HepG2 (cell line): Measurements from ENCODE around the gene SNRNP200. TPM values are rescaled to one million over a fixed set of nuclear protein-coding genes. Genes with fewer than 3 reads are reported as not detected.

Experiments used
- CREB1 ChIP-seq, 2 experiments: fragments of 450-650 bp in 1 of 2; IDR thresholded peaks; 2 replicates each; pipeline ENCODE4 v1.6.1; 2016 to 2017; ENCODE audit warnings: control low read depth in 1 of 2, mild to moderate bottlenecking in 1 of 2, missing compliant biosample characterization in 1 of 2, missing genetic modification characterization in 1 of 2
- CREM ChIP-seq, 2 experiments: sonication (generic) in 1 of 2; formaldehyde crosslinking in 1 of 2; IDR thresholded peaks; 2 replicates each; pipeline versions ENCODE4 v1.4.0 to v1.6.1; 2016 to 2020; ENCODE audit warnings: antibody characterized with exemption in 1 of 2, mild to moderate bottlenecking in 1 of 2, missing genetic modification reagents in 1 of 2
- FOXP1 ChIP-seq, 2 experiments: fragments of 450-650 bp in 1 of 2; IDR thresholded peaks; 2 replicates each; pipeline ENCODE4 v1.6.1; 2017 to 2018; ENCODE audit warnings: antibody characterized with exemption in 1 of 2
- ISX ChIP-seq: sonication (generic); formaldehyde crosslinking; conservative IDR thresholded peaks from 2 replicates; pipeline ENCODE4 v1.5.0; 2020; ENCODE audit warnings: missing genetic modification reagents
- NCOA2 ChIP-seq: sonication (generic); formaldehyde crosslinking; IDR thresholded peaks from 2 replicates; pipeline ENCODE4 v1.8.0; 2022; ENCODE audit warnings: inconsistent platforms
- RBM39 ChIP-seq: fragments of 200-400 bp; formaldehyde crosslinking; IDR thresholded peaks from one replicate; pipeline ENCODE4 v1.6.1; 2018; ENCODE audit warnings: antibody characterized with exemption, mild to moderate bottlenecking, low read depth, low read length; ENCODE audit not compliant: poor library complexity, severe bottlenecking
- RCOR2 ChIP-seq: IDR thresholded peaks from 2 replicates; pipeline ENCODE4 v1.6.1; 2016; ENCODE audit warnings: missing biosample characterization, missing genetic modification reagents
- RXRB ChIP-seq: IDR thresholded peaks from 2 replicates; pipeline ENCODE4 v1.6.1; 2016; ENCODE audit warnings: borderline replicate concordance, missing genetic modification reagents, missing compliant biosample characterization
- SIX1 ChIP-seq: sonication (generic); formaldehyde crosslinking; IDR thresholded peaks from 2 replicates; pipeline ENCODE4 v1.4.0; 2020; ENCODE audit warnings: missing genetic modification reagents, borderline replicate concordance
- SKI ChIP-seq: fragments of 450-650 bp; IDR thresholded peaks from one replicate; pipeline ENCODE4 v1.6.1; 2018; ENCODE audit warnings: mild to moderate bottlenecking; ENCODE audit not compliant: partially characterized antibody
- SOX6 ChIP-seq, 2 experiments: fragments of 450-650 bp in 1 of 2; sonication (generic) in 1 of 2; formaldehyde crosslinking in 1 of 2; IDR thresholded peaks; 2 replicates each; pipeline versions ENCODE4 v1.4.0 to v1.6.1; 2017 to 2020; ENCODE audit warnings: antibody characterized with exemption in 1 of 2, mild to moderate bottlenecking in 1 of 2, missing genetic modification reagents in 1 of 2
- TBL1XR1 ChIP-seq: fragments of 150-350 bp; IDR thresholded peaks from 2 replicates; pipeline ENCODE4 v1.6.1; 2014; ENCODE audit warnings: borderline replicate concordance, low read length; ENCODE audit not compliant: partially characterized antibody
- TCF7 ChIP-seq: sonication (generic); IDR thresholded peaks from 2 replicates; pipeline ENCODE4 v1.6.1; 2016; ENCODE audit warnings: antibody characterized with exemption, low read depth
- TOPORS ChIP-seq: sonication (generic); formaldehyde crosslinking; IDR thresholded peaks from 2 replicates; pipeline ENCODE4 v1.8.0; 2023; ENCODE audit warnings: mild to moderate bottlenecking, missing genetic modification reagents
- ZFP82 ChIP-seq: sonication (generic); formaldehyde crosslinking; IDR thresholded peaks from 2 replicates; pipeline ENCODE4 v1.5.1; 2020; ENCODE audit warnings: mild to moderate bottlenecking, missing genetic modification reagents, borderline replicate concordance
- ZMYM3 ChIP-seq: sonication (generic); formaldehyde crosslinking; IDR thresholded peaks from 2 replicates; pipeline ENCODE4 v1.5.1; 2020; ENCODE audit warnings: mild to moderate bottlenecking, missing genetic modification reagents
- ZMYM4 ChIP-seq: sonication (generic); formaldehyde crosslinking; IDR thresholded peaks from 2 replicates; pipeline ENCODE4 v1.8.1; 2023; ENCODE audit warnings: mild to moderate bottlenecking, missing genetic modification reagents
- ZNF550 ChIP-seq: sonication (generic); formaldehyde crosslinking; IDR thresholded peaks from 2 replicates; pipeline ENCODE4 v1.4.0; 2020; ENCODE audit warnings: mild to moderate bottlenecking, missing genetic modification reagents, borderline replicate concordance
- ZNF678 ChIP-seq: sonication (generic); formaldehyde crosslinking; IDR thresholded peaks from 2 replicates; pipeline ENCODE4 v1.4.0; 2020; ENCODE audit warnings: mild to moderate bottlenecking, missing genetic modification reagents
- ZSCAN29 ChIP-seq: sonication (generic); formaldehyde crosslinking; conservative IDR thresholded peaks from 2 replicates; pipeline ENCODE4 v1.4.0; 2020; ENCODE audit warnings: mild to moderate bottlenecking, missing genetic modification reagents
- ZSCAN31 ChIP-seq: sonication (generic); formaldehyde crosslinking; IDR thresholded peaks from 2 replicates; pipeline ENCODE4 v1.5.0; 2020; ENCODE audit warnings: low read depth, mild to moderate bottlenecking, missing genetic modification reagents
- polyA plus RNA-seq, 8 experiments: library from polyadenylated mRNA; depleted of rRNA in 3 of 8; stranded (reverse) in 7 of 8; unstranded in 1 of 8; fragments of >200 nt; fragmentation: Illumina TruSeq in 4 of 8; extraction: Trizol in 4 of 8; gene quantifications; 2 replicates each; pipeline versions ENCODE4 v1.2.1 to v1.2.3, GENCODE V29; 2011 to 2016; ENCODE audit warnings: low read depth in 4 of 8, missing spikeins in 1 of 8, mixed read lengths in 1 of 8; ENCODE audit not compliant: insufficient read depth in 1 of 8
- total RNA-seq, 5 experiments: library from RNA; depleted of rRNA; stranded (reverse); fragments of >200 nt; fragmentation: Illumina TruSeq; extraction: Trizol; gene quantifications; 2 replicates each; pipeline ENCODE4 v1.2.3, GENCODE V29; 2016; ENCODE audit warnings: low read depth in 1 of 5
- TF ChIP-seq, protein P1 (sequence below): sonication (generic); formaldehyde crosslinking; IDR thresholded peaks from 2 replicates; pipeline ENCODE4 v1.4.0; 2020; ENCODE audit warnings: missing genetic modification reagents, mild to moderate bottlenecking, borderline replicate concordance
- TF ChIP-seq, protein P2 (sequence below): sonication (generic); formaldehyde crosslinking; IDR thresholded peaks from 2 replicates; pipeline ENCODE4 v1.9.0; 2021; ENCODE audit warnings: missing genetic modification reagents, mild to moderate bottlenecking, borderline replicate concordance

Gene SNRNP200
- total and polyA plus RNA-seq, 2 of the 13 experiments (the other 11 are each of a cell fraction or from before 2014, with no cell fraction given) = 99.0 to 232 TPM

DNA sequence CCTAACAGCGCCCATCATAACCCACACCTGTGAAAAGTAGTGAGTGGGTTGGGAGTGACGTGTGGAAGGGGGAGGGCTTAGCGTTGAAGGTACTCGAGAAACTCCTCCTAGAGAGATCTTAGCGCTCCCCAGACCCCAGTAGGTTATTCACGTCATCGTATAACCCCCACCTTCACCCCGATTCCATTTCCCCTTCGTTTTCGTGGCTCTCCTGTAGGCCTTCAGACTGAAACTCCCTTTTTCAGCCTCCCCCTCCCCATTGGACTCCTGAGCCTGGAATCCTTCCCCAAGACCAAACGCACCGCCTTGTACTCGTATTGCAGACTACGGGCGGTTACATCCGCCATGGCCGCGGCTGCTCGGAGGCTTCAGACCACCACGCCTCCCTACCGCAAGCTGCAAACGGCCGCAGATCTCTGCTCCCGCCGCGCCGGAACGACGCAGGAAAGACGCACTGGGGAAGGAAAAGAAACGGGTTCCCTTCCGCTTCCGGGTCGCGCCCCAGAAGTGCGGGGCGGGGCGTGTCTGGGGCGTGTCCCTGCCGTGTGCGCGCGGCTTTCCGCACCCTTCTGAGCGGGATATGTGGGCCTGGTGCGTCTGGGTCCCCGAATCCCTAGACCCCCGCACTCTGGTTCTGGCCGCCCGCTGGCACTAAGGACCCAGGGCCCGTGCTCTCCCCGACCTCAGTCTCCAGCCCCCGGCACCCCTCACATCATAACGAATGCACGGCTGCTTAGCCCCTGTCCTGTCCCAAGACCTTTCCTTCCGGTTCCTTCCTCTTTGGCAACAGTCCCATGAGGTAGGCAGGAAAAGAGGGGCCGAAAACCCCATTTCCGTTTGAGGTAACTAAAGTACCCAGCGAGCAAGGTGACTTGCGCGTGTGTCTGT is at the start of gene SNRNP200 (continued):
- TF ChIP-seq CREM (IDR thresholded peaks at IDR 0.05) (peak; percentile 94), CREM (CRISPR knock-in tag; IDR thresholded peaks at IDR 0.05) (no peak), TOPORS (CRISPR knock-in tag) (no peak), ZMYM3 (CRISPR knock-in tag) (peak; percentile 65), ZMYM4 (CRISPR knock-in tag) (peak; percentile 81), SIX1 (CRISPR knock-in tag) (no peak; the same call in 1 of the 2 replicates), ZNF678 (CRISPR knock-in tag) (peak; percentile 99), TBL1XR1 (peak; percentile 55), RBM39 (peak; percentile 96), SOX6 (IDR thresholded peaks at IDR 0.05) (no peak), SOX6 (CRISPR knock-in tag; IDR thresholded peaks at IDR 0.05) (peak; percentile 74), ZNF550 (peak; percentile 97; the same call in 1 of the 2 replicates), NCOA2 (CRISPR knock-in tag) (peak; percentile 55), CREB1 (IDR thresholded peaks at IDR 0.05) (peak; percentile 54; the same call in 1 of the 2 replicates), CREB1 (CRISPR knock-in tag; IDR thresholded peaks at IDR 0.05) (peak; percentile 92), TCF7 (no peak), ZSCAN29 (peak; percentile 97), FOXP1 (IDR thresholded peaks at IDR 0.05) (no peak), FOXP1 (CRISPR knock-in tag; IDR thresholded peaks at IDR 0.05) (peak; percentile 22; the same call in 1 of the 2 replicates), ISX (CRISPR knock-in tag) (peak; percentile 93; the same call in 1 of the 2 replicates), SKI (no peak), RXRB (CRISPR knock-in tag) (peak; percentile 67; the same call in 1 of the 2 replicates), RCOR2 (CRISPR knock-in tag) (no peak), ZFP82 (peak; percentile 94; the same call in 1 of the 2 replicates), ZSCAN31 (CRISPR knock-in tag) (peak; percentile 64; the same call in 1 of the 2 replicates)
- TF ChIP-seq, protein P1, sequence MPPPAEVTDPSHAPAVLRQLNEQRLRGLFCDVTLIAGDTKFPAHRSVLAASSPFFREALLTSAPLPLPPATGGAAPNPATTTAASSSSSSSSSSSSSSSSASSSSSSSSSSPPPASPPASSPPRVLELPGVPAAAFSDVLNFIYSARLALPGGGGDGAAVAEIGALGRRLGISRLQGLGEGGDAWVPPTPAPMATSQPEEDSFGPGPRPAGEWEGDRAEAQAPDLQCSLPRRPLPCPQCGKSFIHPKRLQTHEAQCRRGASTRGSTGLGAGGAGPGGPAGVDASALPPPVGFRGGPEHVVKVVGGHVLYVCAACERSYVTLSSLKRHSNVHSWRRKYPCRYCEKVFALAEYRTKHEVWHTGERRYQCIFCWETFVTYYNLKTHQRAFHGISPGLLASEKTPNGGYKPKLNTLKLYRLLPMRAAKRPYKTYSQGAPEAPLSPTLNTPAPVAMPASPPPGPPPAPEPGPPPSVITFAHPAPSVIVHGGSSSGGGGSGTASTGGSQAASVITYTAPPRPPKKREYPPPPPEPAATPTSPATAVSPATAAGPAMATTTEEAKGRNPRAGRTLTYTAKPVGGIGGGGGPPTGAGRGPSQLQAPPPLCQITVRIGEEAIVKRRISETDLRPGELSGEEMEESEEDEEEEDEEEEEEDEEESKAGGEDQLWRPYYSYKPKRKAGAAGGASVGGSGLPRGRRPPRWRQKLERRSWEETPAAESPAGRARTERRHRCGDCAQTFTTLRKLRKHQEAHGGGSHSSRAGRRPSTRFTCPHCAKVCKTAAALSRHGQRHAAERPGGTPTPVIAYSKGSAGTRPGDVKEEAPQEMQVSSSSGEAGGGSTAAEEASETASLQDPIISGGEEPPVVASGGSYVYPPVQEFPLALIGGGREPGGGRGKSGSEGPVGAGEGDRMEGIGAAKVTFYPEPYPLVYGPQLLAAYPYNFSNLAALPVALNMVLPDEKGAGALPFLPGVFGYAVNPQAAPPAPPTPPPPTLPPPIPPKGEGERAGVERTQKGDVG (CRISPR knock-in tag) = peak; percentile 67; the same call in 1 of the 2 replicates
- TF ChIP-seq, protein P2, sequence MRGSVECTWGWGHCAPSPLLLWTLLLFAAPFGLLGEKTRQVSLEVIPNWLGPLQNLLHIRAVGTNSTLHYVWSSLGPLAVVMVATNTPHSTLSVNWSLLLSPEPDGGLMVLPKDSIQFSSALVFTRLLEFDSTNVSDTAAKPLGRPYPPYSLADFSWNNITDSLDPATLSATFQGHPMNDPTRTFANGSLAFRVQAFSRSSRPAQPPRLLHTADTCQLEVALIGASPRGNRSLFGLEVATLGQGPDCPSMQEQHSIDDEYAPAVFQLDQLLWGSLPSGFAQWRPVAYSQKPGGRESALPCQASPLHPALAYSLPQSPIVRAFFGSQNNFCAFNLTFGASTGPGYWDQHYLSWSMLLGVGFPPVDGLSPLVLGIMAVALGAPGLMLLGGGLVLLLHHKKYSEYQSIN (CRISPR knock-in tag) = no peak
